Measurements from ENCODE around the gene INAFM2. TPM values are rescaled to one million over a fixed set of nuclear protein-coding genes. Genes with fewer than 3 reads are reported as not detected.
A peak's percentile ranks its signal among the peaks of the same experiment; 100 is the strongest.

Gene INAFM2
- polyA plus RNA-seq, 12 donors: 9.2 to 17.8 (median 13.6) TPM; not detected in 1

DNA sequence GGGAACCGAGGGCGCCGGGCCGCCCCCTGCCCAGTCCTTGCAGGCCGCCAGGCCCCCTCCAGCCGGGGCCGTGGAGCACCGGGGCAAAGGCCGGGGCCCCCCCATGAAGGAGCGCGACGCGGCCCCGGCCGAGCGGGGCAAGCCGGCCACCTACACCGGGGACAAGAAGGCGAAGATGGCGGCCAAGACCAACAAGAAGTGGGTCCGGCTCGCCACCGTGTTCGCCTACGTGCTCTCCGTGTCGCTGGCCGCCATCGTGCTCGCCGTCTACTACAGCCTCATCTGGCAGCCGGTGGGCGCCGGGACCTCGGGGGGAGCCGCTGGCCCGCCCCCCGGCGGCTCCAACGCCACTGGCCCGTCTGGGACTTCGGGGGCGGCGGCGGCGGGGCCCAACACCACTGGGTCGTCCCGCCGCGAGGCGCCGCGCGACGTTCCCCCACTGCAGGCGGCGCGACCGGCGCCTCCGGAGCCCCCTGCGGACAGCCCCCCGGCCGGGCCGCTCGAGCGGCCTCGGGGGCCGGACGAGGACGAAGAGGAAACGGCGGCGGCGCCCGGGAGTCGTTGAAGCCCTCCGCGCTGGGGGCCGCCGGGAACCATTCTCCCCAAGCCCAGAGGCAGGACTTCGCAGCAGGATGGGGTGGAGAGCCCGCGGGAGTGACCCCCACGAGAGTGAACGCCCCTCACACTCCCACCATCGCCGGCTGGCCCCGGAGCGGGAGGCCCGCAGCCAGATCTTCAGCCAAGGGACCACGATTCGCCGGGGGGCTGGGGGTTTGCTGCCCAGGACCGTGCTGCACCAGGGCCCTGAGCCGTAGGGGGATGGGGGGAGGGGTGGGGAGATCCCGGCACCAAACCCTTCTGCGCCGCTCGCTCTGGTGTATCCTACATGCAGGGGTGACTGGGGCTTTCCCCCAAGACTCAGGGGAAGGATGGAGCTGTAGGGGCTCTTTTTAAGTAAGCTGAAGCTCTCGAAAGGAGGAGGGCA, 753 bp downstream of the INAFM2 start:
- DNase-seq: no peak

DNA sequence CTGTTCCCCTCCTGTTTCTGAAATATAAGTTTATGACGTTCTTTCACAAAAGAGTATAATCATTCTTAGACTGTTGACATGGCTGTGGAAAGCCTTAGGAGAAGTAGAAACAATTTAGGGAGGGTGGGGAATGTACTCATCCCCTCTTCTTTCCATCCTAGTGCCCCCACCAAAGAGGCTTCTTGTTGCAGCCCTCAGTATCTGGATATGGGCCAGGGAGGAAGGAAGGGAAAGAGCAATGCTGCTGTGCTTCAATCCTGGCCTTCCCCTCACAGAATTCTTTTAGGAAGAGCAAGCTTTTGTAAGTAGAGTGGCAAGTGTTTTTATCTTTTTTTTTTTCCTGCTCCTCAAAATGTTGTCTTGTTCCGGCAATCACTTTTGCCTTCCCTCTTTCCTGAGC, 1.7 kb downstream of the INAFM2 start:
- DNase-seq: no peak

DNA sequence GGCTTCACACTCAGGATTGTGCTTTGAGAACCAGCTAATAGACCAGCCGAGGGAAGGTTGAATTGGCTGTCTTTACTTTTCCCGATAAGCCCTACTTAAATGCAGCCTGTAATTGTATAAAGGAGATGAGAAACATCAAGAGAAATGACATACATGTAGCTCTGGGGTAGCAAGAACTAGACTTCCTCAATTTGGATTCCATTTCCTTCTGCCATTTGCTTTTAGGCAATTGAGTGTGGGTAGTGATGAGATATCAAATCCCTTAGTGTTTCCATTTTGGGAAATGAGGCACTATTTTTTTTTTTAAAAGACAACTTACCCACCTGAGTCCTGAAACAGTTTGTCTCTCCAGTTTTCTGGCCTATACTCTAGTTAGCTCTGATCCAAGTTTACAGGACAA, 2.2 kb downstream of the INAFM2 start:
- no peak for DNase-seq

DNA sequence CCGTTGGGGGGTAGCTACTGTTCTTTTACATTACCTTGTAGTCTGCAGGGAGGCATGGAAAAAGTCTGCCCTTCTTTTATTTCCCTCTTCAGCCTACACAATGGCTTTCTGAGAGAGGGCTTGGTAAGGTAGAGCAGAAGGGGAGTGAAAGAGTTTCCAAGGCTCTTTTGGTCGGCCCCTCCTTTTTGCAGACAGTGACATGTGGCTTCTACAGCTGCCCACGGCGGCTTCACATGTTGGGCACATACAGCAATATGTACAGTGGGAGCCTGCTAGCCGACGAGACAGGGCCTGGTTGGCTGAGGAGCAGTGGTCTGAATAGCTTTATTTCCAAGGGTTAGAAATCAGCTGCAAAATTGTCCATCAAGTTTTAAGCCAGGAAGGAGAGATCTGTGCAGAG, 4.0 kb downstream of the INAFM2 start:
- no peak for DNase-seq

DNA sequence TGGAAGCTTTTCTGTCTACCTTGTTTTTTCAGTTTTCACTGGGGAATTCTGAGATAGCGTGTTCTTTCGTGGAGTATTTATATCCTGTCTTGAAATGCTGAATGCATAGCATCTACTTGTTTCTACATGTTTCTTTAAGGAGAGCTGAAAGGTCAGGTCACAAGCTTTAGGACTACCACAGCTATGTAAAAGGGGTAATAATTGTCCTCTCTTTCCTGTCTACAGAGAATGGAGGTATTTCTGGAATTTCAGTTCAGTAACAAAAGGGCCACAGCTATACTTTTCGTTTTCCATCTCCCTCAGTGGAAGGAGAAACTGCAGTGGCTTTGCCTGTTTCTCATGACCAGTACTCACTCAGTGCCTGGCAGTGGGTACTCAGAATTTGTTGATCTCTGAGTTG, 4.7 kb downstream of the INAFM2 start:
- no peak for DNase-seq

DNA sequence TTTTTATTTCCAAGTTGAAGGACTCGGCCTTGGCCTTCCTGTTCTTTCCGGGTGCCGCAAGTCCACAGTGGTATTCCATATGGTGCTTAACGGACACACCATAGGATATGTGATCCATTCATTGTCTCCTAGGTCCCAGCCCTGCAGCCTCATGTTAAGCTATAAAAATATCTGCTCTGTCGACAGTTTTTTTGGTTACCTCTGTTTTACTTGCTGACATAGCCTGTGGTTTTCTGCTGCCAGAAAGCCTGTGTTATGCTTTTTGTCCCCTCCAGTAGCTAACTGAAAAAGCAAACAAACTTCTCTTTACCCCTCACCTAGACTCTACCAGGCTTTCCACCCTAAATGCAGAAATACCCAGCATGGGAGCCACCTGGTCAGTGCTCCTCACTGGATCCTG, 5.3 kb downstream of the INAFM2 start:
- DNase-seq: no peak

DNA sequence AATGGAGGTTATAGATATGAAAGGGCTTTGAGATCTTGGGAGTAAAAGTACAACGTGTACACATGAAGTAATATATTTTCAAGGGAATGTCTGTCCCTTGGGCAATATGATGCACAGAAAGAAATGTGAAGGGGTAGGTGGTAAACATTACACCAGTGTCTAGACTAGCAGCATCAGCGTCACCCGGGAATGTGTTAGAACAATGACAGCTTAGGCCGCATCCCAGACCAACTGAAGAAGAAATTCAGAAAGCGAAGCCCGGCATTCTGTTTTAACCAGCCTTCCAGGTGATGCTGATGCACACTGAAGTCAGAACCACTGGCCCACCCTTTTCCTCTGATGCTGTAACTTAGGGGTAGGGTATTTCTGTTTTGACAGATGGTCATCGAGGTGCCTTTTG, 6.3 kb downstream of the INAFM2 start:
- no peak for DNase-seq

DNA sequence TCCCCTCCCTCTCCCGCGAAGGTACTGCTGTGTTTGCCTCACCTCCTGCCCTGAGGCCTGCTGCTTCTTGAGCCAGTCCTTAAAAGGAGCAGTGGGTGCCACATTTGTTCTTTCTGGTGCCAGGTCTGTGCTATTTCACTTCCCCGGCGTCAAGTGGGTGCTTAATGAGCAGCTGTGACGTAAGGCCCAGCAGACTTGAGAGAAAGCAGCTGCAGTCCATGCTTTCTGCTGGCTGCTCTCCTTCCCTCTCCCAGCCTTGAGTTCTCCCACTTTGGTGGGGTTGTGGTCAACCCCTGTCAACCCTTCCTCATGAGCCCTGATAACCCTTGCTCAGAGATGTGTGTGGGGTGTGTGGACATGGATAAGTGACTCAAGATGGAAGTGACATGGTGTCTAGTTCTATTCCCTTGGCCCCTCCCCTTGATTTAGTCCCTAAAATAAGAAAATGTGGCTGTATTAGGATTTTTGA, 6.9 kb downstream of the INAFM2 start:
- no peak for DNase-seq

DNA sequence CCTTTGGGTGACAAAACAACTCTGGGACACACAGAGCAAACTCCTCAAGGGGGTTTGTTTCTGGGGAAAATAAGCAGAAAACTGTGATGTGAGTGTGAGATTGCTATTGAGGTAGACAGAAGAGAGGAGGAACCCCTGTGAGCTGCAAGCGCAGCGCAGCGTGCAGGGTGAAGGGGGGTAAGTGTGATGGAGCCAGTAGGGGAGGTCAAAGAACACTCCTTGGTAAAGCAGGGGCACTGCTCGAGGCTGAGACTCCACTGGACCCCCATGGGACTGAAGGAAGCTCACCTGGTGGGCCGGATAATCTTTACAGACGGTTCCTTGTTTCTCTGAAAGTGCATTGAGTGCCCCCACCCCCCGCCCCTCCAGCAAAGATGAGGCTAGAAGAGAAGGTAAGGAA, 7.5 kb downstream of the INAFM2 start:
- no peak for DNase-seq

DNA sequence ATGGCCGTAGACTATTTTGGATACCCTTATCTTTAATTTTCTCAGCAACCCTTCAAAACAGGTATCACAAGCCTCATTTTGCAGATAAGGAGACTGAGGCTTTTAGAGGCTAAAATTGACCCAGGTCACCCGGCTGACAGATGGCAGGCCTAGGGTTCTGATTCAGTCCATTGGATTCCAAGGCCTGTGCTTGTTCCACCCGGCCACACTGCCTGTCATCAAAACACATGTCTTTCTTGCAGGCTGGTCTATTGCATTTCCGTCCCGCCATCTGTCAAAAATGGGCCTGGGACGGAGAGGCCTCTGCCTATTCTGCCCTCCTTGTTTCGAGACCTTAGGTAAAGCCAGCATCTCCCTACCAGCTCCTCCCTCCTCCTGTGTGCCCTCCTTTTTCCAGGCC, 8.1 kb downstream of the INAFM2 start:
- no peak for DNase-seq

DNA sequence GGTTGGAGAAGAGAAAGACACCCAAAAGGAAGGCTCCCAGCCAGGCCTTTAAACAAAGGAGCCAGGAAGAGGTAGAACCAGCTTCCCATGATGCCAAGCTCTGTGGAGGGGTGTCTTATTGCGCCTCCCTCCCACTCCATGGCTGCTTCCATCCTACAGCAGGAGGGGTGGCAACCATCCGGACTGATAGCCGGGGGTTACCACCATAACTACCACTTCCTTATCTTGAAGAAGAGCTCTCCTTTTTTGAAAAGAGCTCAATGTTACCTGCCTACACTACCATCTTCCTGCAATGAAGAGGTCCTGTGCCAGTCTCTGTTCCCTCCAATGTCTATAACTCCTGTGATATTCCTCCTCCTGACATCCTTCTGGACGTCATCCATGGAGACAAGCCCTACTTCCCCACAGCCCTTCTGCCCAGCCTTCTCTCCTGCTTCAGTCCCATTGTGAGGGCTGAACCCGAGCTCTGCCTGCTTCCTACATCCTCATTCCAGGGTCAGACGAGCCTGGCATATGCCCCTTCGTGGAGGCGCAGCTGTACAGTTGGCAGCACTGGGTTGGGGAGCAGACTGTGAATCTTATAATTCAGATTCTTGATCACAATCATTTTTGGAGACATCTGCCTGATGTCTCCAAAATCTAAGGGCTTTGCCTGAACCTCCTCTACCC, 8.8 kb downstream of the INAFM2 start:
- no peak for DNase-seq

DNA sequence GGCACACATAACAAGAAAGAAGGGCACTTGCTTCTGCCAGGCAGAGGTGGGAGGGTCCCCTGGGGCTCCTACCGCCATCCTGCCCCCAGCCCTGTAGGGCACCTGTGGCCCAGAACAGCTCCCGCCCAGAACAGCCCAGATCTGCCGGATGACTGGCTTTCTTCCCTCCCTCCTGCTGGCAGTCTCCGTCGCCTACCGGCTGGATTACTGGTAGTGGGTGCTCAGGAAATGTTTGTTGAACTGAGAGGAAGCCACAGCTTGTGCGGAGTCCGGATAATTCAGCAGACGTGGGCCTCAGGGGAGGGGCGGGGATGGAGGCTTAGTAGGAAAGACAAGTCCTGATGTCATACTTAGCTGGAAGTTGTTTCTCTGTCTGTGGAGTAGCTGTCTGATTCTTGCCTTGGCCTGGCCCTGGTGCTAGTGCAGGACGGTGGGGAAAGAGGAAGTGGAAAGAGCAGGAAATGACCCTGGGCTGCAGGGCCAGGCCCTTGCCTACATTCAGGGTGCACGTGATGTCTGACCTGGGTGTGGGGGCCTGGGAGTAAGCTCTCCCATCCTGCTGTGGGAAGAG, 10.5 kb downstream of the INAFM2 start:
- peak; percentile 73 for DNase-seq

DNA sequence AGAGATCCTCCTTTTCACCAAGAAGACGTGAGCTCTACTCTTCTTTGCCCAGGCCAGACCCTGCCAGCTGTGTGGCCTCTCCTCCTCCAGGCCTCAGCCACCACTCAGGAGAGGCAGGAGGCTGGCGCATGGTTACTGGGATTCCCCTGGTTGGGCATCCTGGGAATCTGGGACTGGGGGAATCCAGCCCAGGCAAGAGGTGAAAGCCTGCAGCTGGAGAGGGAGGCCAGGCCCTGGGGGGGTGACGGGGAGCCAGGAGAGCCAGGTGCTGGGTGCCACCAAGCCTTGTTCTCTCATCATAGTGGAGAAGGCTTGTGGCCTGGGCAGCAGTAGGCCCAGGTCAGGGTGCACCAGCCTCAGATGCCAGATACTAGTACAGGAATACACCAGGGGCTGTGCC, 11.0 kb downstream of the INAFM2 start:
- DNase-seq: no peak

DNA sequence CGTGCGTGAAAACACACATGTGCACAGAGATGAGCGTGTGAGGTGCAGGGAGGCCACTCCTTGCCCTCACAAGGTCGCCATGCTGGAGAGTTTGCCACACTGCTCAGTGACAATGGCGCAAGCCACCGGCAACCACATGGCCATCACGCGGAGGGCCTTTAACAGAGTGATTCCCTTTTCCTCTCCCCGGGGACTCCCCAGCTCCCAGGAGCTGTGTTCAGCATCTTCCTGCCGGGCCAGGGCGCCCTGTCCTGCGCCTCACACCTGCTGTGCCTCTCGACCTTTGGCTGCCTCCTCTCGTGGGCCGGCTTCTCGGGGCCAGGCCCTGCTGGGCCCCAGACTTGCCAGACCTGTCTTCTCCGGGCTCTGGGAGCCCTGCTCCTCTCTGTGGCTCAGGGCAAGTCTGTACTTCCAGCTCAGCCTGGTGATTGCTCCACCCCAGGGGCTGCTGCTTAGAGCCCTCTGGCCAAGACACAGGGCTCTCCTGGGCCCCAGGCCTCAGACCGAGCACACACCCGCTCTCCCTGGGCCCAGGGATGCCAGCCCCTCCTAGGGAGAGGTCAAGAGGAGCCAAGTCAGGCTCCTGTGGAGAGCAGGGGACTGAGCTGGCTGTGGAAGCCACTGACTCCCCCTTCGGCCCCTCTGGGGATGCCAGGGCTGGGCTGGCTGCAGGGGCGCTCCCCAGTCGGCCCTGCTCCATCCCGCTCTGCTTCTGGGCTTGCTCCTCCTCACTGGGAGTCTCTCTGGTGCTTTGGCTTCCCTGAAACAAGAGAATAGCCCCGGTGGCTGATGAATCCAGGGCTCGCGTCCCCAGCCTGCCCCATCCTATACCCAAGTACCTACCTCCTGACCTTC, 11.7 kb downstream of the INAFM2 start:
- DNase-seq: no peak

DNA sequence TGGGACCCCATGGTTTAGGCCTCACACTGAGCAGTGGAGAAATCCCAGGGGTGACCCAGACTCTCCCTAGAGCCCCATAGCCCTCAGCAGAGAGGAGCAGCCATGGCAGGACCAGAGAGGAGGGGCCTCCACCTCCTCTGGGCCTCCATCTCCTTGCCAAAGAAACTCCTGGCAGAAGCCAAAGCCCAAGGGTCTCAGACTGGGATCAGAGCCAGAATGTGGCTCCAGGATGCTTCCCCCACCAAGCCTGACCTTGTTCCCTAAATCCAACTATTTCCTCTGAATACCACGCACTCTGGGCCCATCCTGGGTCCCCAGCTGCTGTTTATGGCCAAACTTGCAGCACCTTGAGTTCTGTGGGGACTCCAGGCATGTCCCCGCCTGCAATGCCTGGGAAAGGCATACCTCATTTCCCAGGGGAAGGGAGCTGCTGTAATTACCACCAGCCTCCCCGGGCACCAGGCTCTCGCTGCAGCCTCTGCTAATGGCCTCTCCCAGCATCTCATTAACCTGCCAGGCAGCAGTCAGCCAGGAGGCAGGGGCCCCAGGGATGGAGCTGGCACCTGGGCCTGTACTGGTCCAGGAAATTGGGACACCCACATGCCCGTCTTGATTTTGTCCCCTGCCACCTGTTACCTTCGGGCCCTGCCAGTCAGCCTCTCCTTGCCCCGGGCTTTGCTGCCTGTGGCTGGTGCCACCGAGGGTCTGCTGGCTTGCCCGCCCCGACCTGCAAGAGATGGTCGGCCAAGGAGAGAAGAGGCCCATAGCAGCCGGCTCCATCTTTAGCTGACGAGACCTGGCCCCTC, 12.6 kb downstream of the INAFM2 start:
- DNase-seq: no peak

DNA sequence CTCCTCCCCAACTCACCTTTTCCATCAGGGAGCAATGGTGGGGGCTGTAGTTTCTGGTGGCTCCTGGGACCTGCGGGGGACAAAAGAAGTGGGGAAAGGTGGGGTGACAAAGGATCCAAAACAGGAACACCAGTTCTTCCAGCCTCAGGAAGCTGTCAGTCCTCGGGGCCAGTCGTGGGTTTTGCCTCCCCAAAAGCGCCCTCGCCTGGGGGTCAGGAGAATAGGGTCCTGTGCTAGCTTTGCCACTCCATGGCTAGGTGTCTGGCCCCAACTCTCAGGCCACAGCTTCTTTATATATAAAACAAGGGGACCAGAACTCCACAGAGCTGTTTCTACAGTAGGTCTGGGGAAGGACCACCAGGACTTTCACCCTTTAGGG, 13.2 kb downstream of the INAFM2 start:
- no peak for DNase-seq

DNA sequence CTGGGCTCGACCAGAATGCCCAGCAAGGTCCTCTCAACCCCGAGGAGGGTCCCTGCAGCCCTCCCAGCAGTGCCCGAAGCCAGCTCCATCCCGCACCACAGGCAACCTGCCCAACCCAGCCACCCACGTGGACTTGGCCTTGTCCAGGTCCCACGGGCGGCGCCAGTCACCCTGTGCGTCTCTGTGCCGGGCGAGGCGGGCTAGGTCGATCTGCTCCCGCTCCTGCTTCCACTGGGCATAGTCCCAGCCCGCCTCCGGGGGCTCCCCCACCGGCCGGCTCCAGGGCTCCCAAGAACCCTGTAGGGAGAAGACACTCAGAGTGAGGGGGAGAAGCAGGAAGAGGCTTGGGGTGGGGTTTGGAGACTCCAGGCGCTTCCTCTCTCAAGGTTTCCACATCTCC, 14.1 kb downstream of the INAFM2 start:
- no peak for DNase-seq

DNA sequence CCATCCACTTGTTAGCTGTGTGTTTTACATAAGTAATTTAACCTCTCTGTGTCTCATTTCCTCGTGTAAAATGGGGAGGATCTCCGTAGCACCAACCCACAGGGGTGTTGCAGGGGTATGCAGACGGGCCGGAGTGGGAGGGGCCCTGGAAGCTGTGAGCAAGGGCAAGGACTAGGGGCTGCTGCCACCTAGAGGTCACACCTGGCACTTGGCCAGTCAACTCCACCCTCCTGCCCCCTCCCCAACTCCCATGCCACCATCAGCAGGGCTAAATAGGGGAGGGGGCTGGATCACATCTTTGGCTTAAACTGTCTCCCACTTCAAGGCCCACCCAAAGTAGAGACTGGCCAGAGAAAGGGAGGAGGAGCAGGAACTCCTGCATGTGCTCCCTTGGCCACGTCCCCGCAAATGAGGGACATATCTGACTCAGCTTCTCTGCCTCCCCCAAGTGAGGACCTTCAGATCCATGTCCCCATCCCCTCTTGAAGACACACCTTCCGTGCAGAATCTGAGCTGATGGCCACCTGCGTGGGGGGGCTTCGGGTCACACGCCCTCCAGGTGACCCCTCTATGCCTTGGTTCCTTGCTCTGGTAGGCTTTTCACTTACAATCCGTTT, 14.7 kb downstream of the INAFM2 start:
- no peak for DNase-seq

DNA sequence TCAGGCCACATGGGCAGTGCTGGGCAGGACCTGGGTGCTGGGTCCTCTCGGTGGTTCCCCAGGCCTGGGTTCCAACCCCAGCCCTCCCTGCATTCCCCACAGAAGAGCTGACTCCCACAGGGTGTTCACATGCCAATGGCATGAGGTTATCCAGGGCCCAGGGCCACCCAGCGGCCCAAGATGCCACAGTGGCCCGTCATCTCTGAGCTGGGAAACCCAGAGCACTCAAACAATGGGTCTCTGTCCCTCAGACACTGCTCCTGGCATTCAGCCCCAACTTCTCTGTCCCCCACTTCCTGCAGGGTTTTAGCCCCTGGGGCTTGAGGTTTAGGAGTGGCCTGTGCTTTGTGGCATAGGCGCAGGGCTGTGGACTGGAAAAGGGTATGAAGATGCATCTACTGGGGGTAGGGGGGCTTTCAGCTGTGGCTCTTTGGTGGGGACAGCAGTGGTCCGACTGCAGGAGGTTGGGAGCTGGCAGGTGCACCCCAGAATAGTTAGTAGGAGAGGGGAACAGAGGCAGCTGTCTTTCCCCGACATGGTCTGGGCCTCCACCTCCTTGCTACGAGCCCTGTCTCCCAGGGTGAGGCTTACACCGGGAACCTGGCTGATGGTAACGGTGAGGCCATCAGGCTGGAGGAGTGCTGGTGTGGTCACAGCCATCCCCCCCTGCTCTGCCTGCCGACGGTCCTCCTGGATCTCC, 15.6 kb downstream of the INAFM2 start:
- no peak for DNase-seq

DNA sequence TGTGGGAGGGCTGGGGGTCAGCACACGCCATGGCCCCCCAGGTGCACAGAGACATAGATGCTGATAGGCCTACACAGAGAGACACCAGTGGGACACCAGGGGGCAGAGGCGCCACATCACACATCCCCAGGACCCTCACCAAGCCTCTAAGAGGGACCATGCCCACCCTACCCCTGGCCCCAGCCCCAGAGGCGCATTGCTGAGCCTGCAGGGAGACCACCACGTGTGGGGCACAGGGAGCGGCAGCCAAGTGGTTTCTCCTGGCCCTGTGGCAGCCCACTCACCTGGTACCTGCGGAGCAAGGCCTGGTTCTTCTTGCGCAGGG, 16.1 kb downstream of the INAFM2 start:
- no peak for DNase-seq

Measured in muscle of arm (tissue), 12 donors.